Left hindlimb (tissue), 1 donor: ENCODE data around the gene SPPL3.

ENCODE experiments used
- DNase-seq: peaks from one replicate; pipeline ENCODE4 v3.0.0-alpha.2; 2018

SPPL3 gene

GRCh38 chr12:120771097-120771496 is 133.1 kb downstream of the SPPL3 start:
- DNase-seq, result no peak

GRCh38 chr12:120767071-120768024 is 136.8 kb downstream of the SPPL3 start:
- DNase-seq, result no peak

GRCh38 chr12:120766566-120766965 is 137.6 kb downstream of the SPPL3 start:
- no peak for DNase-seq

- DNase-seq, result no peak
Observed at GRCh38 chr12:120764816-120765215, 139.3 kb downstream of the SPPL3 start.

- DNase-seq, result no peak
Observed at GRCh38 chr12:120763250-120763649, 140.9 kb downstream of the SPPL3 start.

- no peak for DNase-seq
Observed at GRCh38 chr12:120762086-120762485, 142.1 kb downstream of the SPPL3 start.

- DNase-seq, result peak; percentile 75
Observed at GRCh38 chr12:120761519-120761934, 142.6 kb downstream of the SPPL3 start.

- DNase-seq, result no peak
Observed at GRCh38 chr12:120760349-120761254, 143.6 kb downstream of the SPPL3 start.

- DNase-seq, result no peak
Observed at GRCh38 chr12:120759591-120760348, 144.4 kb downstream of the SPPL3 start.

GRCh38 chr12:120758798-120759590 is 145.2 kb downstream of the SPPL3 start:
- DNase-seq, result no peak

- no peak for DNase-seq
Observed at GRCh38 chr12:120757949-120758348, 146.2 kb downstream of the SPPL3 start.

GRCh38 chr12:120757226-120757742 is 146.9 kb downstream of the SPPL3 start:
- DNase-seq, result no peak

GRCh38 chr12:120755269-120755668 is 148.9 kb downstream of the SPPL3 start:
- DNase-seq, result no peak

GRCh38 chr12:120754792-120755191 is 149.4 kb downstream of the SPPL3 start:
- no peak for DNase-seq

GRCh38 chr12:120751389-120751788 is 152.8 kb downstream of the SPPL3 start:
- peak; percentile 19 for DNase-seq

- DNase-seq, result no peak
Observed at GRCh38 chr12:120750806-120751205, 153.4 kb downstream of the SPPL3 start.

GRCh38 chr12:120749256-120749655 is 154.9 kb downstream of the SPPL3 start:
- peak; percentile 10 for DNase-seq

- peak; percentile 12 for DNase-seq
Observed at GRCh38 chr12:120748242-120748641, 155.9 kb downstream of the SPPL3 start.

GRCh38 chr12:120744922-120745493 is 159.2 kb downstream of the SPPL3 start:
- no peak for DNase-seq

GRCh38 chr12:120741476-120742421 is 162.4 kb downstream of the SPPL3 start:
- DNase-seq, result peak; percentile 67
